Skin epidermis (tissue), 12 donors: ENCODE results near the gene MEF2C.

Experiments used
- H3K27ac ChIP-seq, 21 experiments: fragments of 200-600 bp; sonication (generic) in 11 of 21; one replicate each; pipeline ENCODE4 v1.5.0; 2020; ENCODE audit warnings: mild to moderate bottlenecking in 3 of 21, inconsistent platforms in 2 of 21, moderate library complexity in 2 of 21
- H3K4me3 ChIP-seq, 7 experiments: fragments of 200-600 bp; sonication (generic) in 2 of 7; one replicate each; pipeline ENCODE4 v1.5.0; 2020; ENCODE audit warnings: inconsistent platforms in 2 of 7, mild to moderate bottlenecking in 2 of 7, moderate library complexity in 1 of 7

The MEF2C gene

DNA sequence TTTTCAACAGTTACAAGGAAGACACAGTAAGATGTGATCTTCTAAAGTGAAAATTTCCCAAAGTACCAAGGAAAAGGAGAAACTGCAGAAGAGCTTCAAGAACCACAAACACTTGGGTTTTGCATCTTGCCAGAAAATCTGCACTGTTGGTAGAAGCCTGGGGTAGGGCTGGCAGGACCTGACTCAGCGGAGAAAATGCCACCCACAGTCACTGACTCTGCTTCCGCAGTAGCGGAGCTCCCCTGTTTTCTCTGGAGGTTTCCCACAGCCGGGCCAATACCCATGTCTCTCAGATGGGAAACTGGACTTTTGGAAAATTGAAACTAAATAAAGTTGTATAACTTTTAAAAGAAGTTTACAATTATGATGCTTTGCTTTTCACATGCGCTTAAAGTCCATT is 104.2 kb downstream of the MEF2C start:
- peak overlapping the region in 1 of 21 experiments; percentile 47 for H3K27ac ChIP-seq
- no peak overlapping the region for H3K4me3 ChIP-seq

- H3K4me3 ChIP-seq = no peak overlapping the region
- H3K27ac ChIP-seq = no peak overlapping the region
Measured at GRCh38 chr5:88776692-88777091, 106.3 kb downstream of the MEF2C start.

DNA sequence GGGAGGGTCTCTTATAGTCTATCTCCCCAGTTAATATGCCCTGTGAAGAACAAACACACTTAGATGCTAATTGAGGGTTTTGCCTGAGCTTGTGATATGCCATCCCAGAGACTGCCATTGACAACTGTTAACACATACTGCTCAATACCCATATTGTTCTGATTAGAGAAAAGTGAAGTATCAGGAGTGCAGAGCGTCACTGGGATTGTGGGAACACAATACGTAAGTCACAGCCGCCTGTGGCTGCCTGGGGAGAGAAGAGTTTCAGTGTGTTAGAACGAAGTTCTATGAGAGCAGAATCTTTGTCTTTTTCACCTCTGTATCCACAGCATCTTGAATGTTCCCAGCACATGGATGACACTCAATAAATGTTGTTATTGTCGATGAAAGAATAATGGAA is 110.2 kb downstream of the MEF2C start:
- Histone ChIP-seq H3K4me3 (no peak overlapping the region), H3K27ac (no peak overlapping the region)

DNA sequence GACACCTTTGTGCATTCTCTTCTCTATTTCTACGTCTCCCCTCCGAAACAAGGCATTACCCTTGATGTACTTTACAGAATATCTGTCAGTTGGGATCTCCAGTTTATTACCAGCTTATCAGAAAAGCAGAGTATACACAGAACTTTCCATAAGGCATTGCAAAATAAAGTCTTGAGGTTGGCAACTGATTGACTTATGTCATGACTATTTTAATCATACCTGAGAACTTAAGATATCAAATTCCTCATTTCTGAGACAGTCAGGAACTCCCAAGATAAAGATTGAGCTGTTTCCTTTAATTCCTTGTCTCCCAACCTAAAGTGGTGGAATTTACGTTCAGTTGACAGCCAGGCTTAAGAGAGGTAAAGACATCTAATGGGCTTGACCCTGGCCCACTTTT is 110.9 kb downstream of the MEF2C start:
- no peak overlapping the region for H3K4me3 ChIP-seq
- H3K27ac ChIP-seq = no peak overlapping the region

GRCh38 chr5:88770276-88771257 is 112.4 kb downstream of the MEF2C start:
- Histone ChIP-seq H3K4me3 (no peak overlapping the region), H3K27ac (no peak overlapping the region)

- Histone ChIP-seq H3K27ac (no peak overlapping the region), H3K4me3 (no peak overlapping the region)
Measured at GRCh38 chr5:88769165-88769564, 113.8 kb downstream of the MEF2C start.

DNA sequence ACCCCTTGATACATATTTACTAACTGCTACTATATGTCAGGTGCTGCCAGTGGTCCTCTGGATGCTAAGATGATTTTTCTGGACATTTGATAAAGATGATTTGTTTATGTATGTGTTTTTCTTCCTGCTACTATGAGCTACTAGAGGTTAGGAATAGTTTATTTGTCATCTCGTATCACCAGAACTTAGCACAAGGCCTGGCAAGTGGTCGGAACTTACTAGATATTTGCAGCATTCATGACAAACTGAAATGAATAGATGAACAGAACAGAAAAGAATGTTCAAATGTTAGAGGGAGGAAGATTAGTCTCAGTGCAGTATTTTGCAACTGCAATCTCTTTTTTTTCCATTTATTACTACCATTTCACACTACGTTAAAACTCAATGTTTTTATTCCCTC is 114.6 kb downstream of the MEF2C start:
- Histone ChIP-seq H3K4me3 (no peak overlapping the region), H3K27ac (no peak overlapping the region)

- Histone ChIP-seq H3K4me3 (no peak overlapping the region), H3K27ac (no peak overlapping the region)
Measured at GRCh38 chr5:88765798-88766197, 117.2 kb downstream of the MEF2C start.

DNA sequence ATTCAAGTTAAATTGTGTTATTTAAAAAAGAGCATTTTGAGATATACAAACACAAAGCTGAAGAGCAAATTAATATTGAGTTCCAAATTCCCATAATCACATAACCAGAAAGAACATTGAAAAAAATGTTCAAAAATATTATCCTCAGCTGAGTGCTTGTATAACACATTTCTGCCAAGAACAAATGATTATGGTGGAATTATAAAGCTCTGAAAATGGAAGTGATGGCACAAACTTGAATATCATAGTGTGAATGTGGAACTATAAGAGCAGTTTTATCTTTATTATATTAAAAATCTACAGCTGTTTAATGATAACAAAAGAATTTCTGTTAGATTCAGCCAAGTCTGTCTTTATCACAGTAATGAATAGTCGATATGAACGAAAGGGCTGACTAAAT is 117.8 kb downstream of the MEF2C start:
- Histone ChIP-seq H3K4me3 (no peak overlapping the region), H3K27ac (no peak overlapping the region)

DNA sequence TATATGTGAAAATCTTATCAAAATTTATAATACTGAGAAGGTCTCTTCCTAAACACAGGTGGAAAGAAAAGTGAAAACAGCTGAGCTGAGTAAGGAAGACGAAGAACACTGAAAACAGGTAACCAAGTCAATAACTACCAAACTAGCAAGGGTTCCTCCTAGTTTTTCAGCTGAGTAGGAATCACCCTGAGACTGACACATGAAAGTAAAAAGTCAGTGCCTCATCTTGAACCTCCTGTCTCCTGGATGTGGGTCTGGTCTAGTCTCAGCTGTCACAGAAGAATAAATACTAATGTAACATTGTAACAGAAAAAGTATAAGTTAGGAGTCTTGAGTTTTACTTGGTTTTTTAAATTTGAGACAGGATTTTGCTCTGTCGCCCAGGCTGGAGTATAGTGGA is 121.0 kb downstream of the MEF2C start:
- Histone ChIP-seq H3K4me3 (no peak overlapping the region), H3K27ac (no peak overlapping the region)

- Histone ChIP-seq H3K27ac (no peak overlapping the region), H3K4me3 (no peak overlapping the region)
Measured at GRCh38 chr5:88761269-88761850, 121.6 kb downstream of the MEF2C start.

DNA sequence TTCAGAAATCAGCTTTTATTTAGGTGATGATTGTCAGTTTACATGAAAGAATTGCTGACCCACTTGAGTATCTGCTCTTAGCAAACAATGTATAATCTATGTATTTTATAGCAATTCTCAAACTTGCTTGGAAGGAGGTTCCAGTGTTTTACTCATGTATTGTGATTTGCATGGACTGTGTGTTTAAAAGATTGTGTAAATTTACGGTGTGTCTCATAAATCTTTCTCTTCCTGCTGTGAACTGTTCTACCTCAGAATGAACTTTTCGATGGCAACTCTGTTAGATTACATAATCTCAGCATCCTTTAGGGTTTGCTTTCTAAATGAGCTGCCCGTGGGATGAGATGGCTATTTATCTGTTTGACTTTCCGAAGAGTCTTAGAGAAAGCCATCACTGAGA is 122.5 kb downstream of the MEF2C start:
- H3K4me3 ChIP-seq = no peak overlapping the region
- no peak overlapping the region for H3K27ac ChIP-seq

GRCh38 chr5:88758591-88758990 is 124.4 kb downstream of the MEF2C start:
- H3K4me3 ChIP-seq = no peak overlapping the region
- no peak overlapping the region for H3K27ac ChIP-seq

DNA sequence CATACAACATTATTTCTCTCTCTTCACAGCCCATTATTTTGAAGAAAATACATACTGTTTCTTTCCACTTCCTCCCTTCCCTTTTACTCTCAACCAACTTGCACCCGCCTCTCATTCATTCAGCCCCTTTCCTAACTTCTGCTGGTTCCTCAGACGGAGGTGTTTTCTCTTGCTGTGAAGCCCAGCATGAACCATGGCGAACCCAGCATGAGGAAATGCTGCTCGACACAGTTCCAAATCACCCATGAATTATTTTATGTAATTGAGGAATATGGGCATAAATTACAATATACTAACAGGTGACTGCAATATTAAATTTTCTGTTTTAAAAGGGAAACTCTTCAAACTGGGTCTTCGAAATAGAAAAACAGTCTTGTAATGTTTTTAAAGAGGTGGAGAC is 124.8 kb downstream of the MEF2C start:
- no peak overlapping the region for H3K4me3 ChIP-seq
- no peak overlapping the region for H3K27ac ChIP-seq

GRCh38 chr5:88756953-88757352 is 126.0 kb downstream of the MEF2C start:
- H3K4me3 ChIP-seq = no peak overlapping the region
- H3K27ac ChIP-seq = no peak overlapping the region

- H3K27ac ChIP-seq = no peak overlapping the region
- H3K4me3 ChIP-seq = no peak overlapping the region
Measured at GRCh38 chr5:88748666-88749065, 134.3 kb downstream of the MEF2C start.

- Histone ChIP-seq H3K27ac (no peak overlapping the region), H3K4me3 (no peak overlapping the region)
Measured at GRCh38 chr5:88746438-88746882, 136.5 kb downstream of the MEF2C start.

- H3K4me3 ChIP-seq = no peak overlapping the region
- no peak overlapping the region for H3K27ac ChIP-seq
Measured at GRCh38 chr5:88745093-88745696, 137.8 kb downstream of the MEF2C start.

GRCh38 chr5:88743231-88743834 is 139.7 kb downstream of the MEF2C start:
- H3K4me3 ChIP-seq = no peak overlapping the region
- H3K27ac ChIP-seq = no peak overlapping the region

DNA sequence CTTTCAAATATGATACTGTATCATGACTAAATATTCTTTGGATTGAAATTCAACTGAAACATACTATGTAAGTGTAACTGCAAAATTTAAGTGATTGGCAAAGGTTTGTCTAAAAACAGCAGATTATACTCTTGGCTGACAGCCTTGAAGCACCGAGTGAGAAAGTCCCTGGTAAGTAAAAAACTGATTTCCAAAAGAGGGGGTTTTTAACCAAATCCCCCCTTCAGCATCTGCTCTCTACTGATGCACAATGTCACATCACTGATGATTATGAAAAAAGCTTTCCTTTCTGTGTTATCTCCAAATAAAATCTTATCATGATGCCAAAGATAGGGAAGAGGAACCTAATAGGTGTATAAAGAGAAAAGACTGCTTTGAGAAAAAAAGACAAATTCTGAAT is 141.0 kb downstream of the MEF2C start:
- Histone ChIP-seq H3K27ac (no peak overlapping the region), H3K4me3 (no peak overlapping the region)
